Measurements from ENCODE around the gene ZNF32. TPM values are rescaled to one million over a fixed set of nuclear protein-coding genes. Genes with fewer than 3 reads are reported as not detected.

ZNF32 gene
- total and polyA plus RNA-seq, 2 of the 4 experiments (the other 2 are of a cell fraction) = 30.1 to 31.2 TPM

DNA sequence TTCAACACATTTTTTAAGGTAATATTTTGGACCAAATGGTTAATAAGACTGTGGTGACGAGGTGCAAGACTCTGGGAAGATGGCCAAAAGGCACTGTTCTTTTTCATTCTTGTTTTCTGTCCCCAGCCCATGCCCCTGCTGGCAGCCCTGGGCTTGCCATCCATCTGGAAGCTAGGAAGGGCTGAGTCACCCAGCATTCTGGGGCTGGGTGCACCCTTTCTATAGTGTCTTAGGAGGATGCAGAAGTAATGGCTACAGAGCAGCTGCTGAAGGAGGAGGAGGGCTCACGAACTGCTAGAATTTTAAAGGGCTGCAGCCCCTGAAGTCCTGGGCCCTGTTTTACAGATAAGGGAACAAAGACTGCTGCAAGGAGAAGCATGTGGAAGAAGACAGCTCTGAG, 42.8 kb upstream of the ZNF32 start:
- Histone ChIP-seq H2AK9ac (replicated peaks; ENCODE audit: low read depth, low read length, poor library complexity) (no peak overlapping the region), H3K9me1 (ENCODE audit: insufficient read depth, low read length) (peaks cover 5% of the 10 kb centered on the region; the same call in 1 of the 2 replicates), H2BK5ac (ENCODE audit: low read depth, low read length, poor library complexity, severe bottlenecking) (no peak overlapping the region), H4K5ac (ENCODE audit: low read depth, low read length) (no peak overlapping the region), H4K8ac (ENCODE audit: low read depth in 2 of 2, low read length in 2 of 2) (no peak overlapping the region), H2BK20ac (ENCODE audit: low read depth, low read length) (peak overlapping the region; percentile 5; the same call in 1 of the 2 replicates), H3K4ac (ENCODE audit: low read depth, low read length) (no peak overlapping the region), H3K27me3 (ENCODE audit: control insufficient read depth, insufficient read depth, low read length) (no peaks in the 10 kb centered on the region), H3K18ac (ENCODE audit: low read depth, low read length) (no peak overlapping the region), H2AK5ac (ENCODE audit: low read depth, low read length) (no peak overlapping the region; the same call in 1 of the 2 replicates), H3K4me2 (ENCODE audit: low read depth, low read length) (no peak overlapping the region), H3K4me1 (ENCODE audit: control insufficient read depth, insufficient read depth, low read length) (peaks cover 8% of the 10 kb centered on the region; the same call in 1 of the 2 replicates), H2AFZ (replicated peaks; ENCODE audit: low read length, poor library complexity) (no peak overlapping the region), H3K36me3 (ENCODE audit: control insufficient read depth, insufficient read depth, low read length) (no peaks in the 10 kb centered on the region), H3K9ac (ENCODE audit: low read depth, low read length) (no peak overlapping the region), H3K23ac (ENCODE audit: low read depth, low read length) (no peak overlapping the region), H3K9me3 (ENCODE audit: control insufficient read depth, insufficient read depth, low read length) (no peaks in the 10 kb centered on the region), H3K14ac (replicated peaks; ENCODE audit: low read depth, low read length) (no peak overlapping the region), H3K79me1 (ENCODE audit: low read depth in 1 of 2, low read length in 2 of 2) (no peaks in the 10 kb centered on the region), H2BK120ac (ENCODE audit: low read depth, low read length) (no peak overlapping the region), H3K27ac (ENCODE audit: insufficient read depth, low read length) (no peak overlapping the region), H4K20me1 (ENCODE audit: insufficient read depth, low read length) (no peaks in the 10 kb centered on the region), H4K91ac (ENCODE audit: insufficient read depth, low read depth, low read length) (peak overlapping the region; percentile 32; the same call in 1 of the 2 replicates), H2BK15ac (ENCODE audit: low read depth, low read length) (no peak overlapping the region), H3K4me3 (ENCODE audit: insufficient read depth, low read depth, low read length) (no peak overlapping the region), H3K56ac (ENCODE audit: extremely low read depth, insufficient read depth, low read length) (no peak overlapping the region)
- POLR2A ChIA-PET (ENCODE audit: unreplicated experiment) = no interaction called here
- BruUV-seq (replicated peaks) = no TSS peak
- dilution Hi-C loops (cut with HindIII; ENCODE audit: low sequenced_read_pairs, unreplicated experiment) (no loop called here), intact Hi-C loops (cut with micrococcal nuclease) (loop anchor here (5.0 to 10.0 kb wide), 4 partner anchors 116 to 1171 kb away; no protein-coding TSS in a partner anchor), in situ Hi-C loops (cut with MboI; ENCODE audit: low sequenced_read_pairs) (no loop called here)
- TF ChIP-seq RAD21 (IDR thresholded peaks at IDR 0.05; ENCODE audit: low read length) = no peak
- TF ChIP-seq RFX5 (IDR thresholded peaks at IDR 0.05; ENCODE audit: low read depth, low read length) = no peak
- TF ChIP-seq MAFK (IDR thresholded peaks at IDR 0.05; ENCODE audit: low read depth, low read length) = no peak
- no peak for TF ChIP-seq MAZ (IDR thresholded peaks at IDR 0.05; ENCODE audit: borderline replicate concordance, low read depth, low read length)
- no peak for TF ChIP-seq NFE2L2 (IDR thresholded peaks at IDR 0.05; ENCODE audit: low read depth, low read length)
- no peak for TF ChIP-seq MXI1 (IDR thresholded peaks at IDR 0.05; ENCODE audit: borderline replicate concordance, low read depth, low read length)
- DNase-seq = peak; percentile 23
- CTCF ChIA-PET = interaction anchor here (0.9 kb wide), 1 partner anchor 197 kb away, joined by 3 read pairs; no protein-coding TSS in a partner anchor
- WGBS, 2 experiments (ENCODE audit: extremely low coverage in 2 of 2, insufficient read length in 1 of 2) = no CpG with 5 or more reads among the region's 2 CpGs
- ATAC-seq (ENCODE audit: low read depth) = no peak
